DND-41 (cell line): Measurements from ENCODE around the gene EP400.

Experiments
- CTCF ChIP-seq: IDR thresholded peaks from 2 replicates; pipeline ENCODE4 v1.5.1; 2012; ENCODE audit warnings: borderline replicate concordance, low read length, moderate library complexity, mild to moderate bottlenecking; ENCODE audit not compliant: poor library complexity, severe bottlenecking; ENCODE audit errors: extremely low read depth
- EZH2 ChIP-seq: IDR thresholded peaks from 3 replicates; pipeline ENCODE4 v1.6.1; 2012; ENCODE audit warnings: borderline replicate concordance, low read depth, mild to moderate bottlenecking, moderate library complexity, low read length, inconsistent platforms; ENCODE audit not compliant: severe bottlenecking

DNA sequence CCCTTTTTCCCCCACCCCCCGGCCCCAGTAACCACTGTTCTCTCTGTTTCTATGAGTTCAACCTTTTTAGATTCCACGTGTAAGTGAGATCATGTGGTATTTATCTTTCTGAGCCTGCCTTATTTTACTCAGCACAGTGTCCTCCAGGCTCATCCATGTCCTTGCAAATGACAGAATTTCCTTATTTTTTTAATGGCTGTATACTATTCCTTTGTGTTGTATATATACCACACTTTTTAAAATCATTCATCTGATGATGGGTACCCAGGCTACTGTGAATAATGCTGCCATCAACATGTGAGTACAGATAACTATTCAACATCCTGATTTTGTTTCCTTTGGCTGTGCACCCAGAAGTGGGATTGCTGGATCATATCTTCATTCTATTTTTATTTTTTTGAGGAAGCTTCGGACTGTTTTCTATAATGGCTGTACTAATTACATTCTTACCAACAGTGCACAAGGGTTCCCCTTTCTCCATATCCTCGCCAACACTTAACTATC, 139.7 kb downstream of the EP400 start:
- TF ChIP-seq CTCF (no peak), EZH2 (no peak)
